ENCODE measurements around the gene ACTG1.

- TF ChIP-seq, protein P1, sequence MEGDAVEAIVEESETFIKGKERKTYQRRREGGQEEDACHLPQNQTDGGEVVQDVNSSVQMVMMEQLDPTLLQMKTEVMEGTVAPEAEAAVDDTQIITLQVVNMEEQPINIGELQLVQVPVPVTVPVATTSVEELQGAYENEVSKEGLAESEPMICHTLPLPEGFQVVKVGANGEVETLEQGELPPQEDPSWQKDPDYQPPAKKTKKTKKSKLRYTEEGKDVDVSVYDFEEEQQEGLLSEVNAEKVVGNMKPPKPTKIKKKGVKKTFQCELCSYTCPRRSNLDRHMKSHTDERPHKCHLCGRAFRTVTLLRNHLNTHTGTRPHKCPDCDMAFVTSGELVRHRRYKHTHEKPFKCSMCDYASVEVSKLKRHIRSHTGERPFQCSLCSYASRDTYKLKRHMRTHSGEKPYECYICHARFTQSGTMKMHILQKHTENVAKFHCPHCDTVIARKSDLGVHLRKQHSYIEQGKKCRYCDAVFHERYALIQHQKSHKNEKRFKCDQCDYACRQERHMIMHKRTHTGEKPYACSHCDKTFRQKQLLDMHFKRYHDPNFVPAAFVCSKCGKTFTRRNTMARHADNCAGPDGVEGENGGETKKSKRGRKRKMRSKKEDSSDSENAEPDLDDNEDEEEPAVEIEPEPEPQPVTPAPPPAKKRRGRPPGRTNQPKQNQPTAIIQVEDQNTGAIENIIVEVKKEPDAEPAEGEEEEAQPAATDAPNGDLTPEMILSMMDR (IDR thresholded peaks at IDR 0.05): no peak
- no peak for TF ChIP-seq POLR2A (IDR thresholded peaks at IDR 0.05)
These were observed 1.6 kb downstream of the ACTG1 start for GRCh38 chr17:81510785-81511553.
